NCI-H510A treated with DMSO at 0.1 percent for 48 hours (cell line): ENCODE measurements around the gene HEATR1.
"Not testable (repeated sequence)": the region's sequence is repeated elsewhere in the genome, so short reads cannot be mapped to it uniquely, and the experiment has no call there.

Experiments used
- DNase-seq: peaks from one replicate; lab custom pipeline; 2025; lab: John Stamatoyannopoulos, UW

The HEATR1 gene

DNA sequence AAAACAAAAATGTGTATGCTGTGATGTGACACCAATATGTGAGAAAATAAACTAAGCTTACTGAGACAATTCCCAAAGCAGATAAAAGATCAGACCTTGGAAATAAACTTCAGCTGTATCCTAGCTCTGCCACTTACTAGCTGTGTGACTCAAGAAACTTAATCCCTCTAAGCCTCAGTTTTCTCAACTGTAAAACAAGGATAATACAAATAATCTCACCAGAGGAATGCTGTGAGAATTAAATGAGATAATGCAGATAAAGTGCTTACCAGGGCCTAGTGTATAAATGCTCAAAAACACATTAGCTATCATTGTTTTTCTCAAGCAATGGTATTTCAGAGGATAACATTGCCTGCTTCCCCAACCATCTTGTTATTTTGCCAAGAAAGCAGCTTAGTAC lies 2.1 kb downstream of the HEATR1 start:
- DNase-seq = no peak

GRCh38 chr1:236590553-236591150 lies 13.7 kb downstream of the HEATR1 start:
- DNase-seq = no peak

DNA sequence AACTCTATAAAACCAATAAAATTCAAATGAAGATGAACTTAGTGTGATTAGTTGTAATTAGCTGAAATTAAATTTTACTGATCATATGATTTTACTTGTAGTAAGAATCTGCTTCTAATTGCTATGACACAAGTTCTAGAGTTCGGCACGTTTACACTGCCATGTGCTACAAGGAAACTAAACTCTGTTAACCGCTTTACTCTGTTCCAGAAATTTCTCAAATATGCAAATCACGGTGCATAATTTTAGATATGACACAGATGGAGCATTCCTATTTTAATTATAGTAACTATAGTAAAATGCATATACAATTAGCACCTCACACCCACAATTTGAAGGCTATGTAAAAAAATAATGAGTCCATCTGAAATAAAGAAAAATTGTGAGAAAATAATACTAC lies 14.8 kb downstream of the HEATR1 start:
- DNase-seq = no peak

DNA sequence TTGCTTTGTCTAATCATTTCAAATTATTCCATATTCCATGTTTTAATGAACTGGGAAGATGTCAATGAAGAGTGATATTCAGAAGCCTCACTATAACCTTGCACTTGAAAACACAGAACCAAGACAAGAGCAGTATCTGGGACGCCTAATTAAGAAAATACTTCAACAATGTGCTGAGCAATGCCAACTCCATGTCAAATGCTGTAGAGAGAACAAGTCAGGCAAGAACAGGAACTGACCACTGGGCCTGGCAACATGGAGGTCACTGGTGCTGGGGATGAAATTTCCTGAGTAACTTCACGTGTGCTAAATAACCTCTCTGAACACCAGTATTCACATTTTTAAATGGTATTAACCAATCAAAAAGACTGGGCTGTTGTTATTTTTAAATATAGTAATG lies 22.8 kb downstream of the HEATR1 start:
- no peak for DNase-seq

- not testable (repeated sequence) for DNase-seq
These were observed 23.9 kb downstream of the HEATR1 start for GRCh38 chr1:236580404-236580803.

DNA sequence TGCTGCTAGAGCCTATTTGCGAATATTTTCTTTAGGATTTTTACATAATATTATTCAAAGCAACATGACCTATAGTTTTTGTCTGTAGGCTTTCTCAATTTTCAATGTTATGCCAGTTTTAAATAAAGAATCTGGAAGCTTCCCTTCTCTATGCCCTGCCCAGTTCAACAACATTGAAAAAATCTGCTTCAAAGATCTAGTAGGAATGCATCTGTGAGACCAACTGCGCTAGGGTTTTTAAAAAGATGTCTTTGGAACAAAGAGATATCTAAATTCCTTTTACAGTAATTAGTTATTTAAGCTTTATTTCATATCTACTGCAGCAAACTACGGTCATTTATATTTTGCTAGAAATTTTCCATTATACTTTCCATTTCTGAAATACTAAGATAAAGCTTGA lies 25.7 kb downstream of the HEATR1 start:
- DNase-seq = no peak

DNA sequence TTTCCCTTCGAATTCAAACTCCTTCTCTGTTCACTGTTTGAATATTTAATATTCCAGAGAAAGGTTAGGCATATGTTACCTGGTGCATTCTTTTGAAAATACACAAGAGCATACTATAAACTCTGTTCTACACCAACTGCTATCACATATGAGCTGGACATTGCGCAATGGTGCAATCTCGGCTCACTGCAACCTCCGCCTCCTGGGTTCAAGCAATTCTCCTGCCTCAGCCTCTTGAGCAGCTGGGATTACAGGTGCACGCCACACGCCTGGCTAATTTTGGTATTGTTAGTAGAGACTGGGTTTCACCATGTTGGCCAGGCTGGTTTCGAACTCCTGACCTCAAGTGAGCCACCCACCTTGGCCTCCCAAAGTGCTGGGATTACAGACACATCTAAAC lies 27.3 kb downstream of the HEATR1 start:
- DNase-seq = not testable (repeated sequence)

GRCh38 chr1:236576004-236576403 lies 28.3 kb downstream of the HEATR1 start:
- DNase-seq = no peak

- no peak for DNase-seq
These were observed 28.8 kb downstream of the HEATR1 start for GRCh38 chr1:236575523-236575922.

DNA sequence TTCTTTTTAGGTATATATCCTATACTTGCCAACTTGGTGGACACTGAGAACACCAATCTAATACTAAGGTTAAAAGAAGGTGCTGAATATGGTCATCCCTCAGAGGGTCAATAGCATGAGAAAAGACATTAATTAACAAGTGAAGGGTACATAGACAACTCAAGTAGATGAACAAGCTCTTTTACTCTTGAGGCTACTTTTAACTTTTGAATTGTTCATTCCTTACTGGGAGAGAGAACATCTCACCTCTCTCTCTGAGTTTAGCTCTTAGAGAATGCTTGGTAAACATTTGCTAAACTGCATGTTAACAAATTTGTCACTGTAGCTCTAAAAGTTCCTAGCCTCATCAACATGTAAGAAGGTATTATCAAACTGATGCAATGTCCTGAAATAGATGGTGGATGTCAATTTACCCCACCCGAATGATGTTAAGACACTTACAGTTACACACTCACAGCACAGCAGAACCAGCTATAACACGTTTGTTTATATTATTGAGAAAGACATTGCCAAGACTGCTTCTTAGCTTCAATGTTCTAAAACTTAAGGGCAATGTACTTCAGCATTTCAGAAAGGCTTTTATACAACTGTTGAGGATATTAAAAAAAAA lies 35.9 kb downstream of the HEATR1 start:
- DNase-seq = no peak

DNA sequence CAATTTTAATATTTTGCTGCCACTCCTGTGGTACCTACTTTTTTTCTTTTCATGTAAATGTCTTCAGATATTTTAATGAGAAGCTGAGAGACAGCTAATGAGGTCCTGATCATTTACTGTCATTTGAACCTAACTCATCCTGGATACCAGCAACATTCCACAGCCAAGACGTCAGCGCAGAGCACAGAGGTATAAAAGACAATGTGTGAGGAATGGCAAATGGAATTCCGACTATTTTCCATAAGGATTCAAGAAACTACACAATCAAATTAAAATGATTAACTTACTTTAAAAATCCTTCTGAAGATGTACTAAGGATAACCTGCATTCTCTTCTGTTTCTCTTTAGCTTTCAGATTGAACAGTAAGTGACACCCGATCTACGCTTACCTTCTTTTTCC lies 38.8 kb downstream of the HEATR1 start:
- DNase-seq = no peak

DNA sequence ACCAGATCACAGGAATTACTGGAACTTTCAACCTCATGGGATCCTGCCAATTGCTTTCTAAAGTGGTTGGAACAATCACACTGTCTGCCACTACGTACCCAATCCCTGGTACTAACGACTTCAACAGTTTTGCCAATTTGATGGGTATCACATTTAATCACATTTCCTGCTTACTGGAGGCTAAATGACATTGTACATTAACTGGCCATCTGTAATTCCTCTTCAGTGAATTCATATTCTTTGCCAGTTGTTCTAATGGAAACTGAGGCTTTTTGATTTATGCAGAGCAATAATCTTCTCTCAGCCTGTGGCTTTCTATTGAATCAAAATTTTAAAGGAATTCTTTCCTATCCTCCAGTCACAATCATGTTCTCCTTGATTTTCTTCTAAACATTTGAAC lies 42.3 kb downstream of the HEATR1 start:
- DNase-seq = no peak

GRCh38 chr1:236560213-236560771 lies 44.0 kb downstream of the HEATR1 start:
- DNase-seq = no peak

- no peak for DNase-seq
These were observed 45.5 kb downstream of the HEATR1 start for GRCh38 chr1:236558846-236559245.

DNA sequence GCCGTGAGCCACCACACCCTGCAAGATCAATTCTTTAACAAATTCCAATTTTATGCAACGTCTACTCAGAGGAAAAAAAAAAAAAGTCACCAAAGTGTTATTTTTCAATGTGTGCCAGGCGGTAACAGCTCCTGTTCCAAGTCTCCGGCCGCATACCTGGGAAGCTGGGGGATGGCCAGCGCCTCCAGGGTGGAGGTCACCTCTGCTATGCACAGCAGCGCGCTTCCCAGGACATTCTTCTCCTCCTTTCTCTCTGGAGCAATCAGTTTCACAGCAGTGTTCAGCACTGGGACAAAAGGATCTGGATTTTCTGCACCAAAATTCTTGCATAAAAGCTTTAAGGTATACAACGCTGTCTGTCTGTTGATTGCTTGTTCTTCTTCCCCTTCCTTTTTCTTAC lies 46.2 kb downstream of the HEATR1 start:
- DNase-seq = no peak

- DNase-seq = no peak
These were observed 47.7 kb downstream of the HEATR1 start for GRCh38 chr1:236556606-236557005.

DNA sequence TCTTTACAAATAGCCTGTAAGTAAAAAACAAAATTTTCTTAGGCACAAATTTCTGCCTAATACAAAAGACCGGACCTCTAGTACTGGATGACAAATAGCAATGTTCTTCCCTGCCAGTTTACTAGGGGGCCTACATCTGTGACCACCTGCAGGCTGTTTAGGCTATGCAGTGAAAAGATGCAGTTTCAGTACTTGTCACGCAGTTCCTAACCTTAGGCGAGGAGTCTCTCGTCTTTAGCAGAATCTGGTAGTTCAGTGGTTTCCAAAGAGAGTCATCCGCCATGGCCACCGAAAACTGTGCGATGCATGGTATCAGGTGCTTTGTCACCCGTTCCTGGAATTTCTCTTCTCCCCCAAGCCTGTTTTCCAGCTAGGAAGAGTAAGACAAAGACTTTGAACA lies 50.9 kb downstream of the HEATR1 start:
- no peak for DNase-seq

DNA sequence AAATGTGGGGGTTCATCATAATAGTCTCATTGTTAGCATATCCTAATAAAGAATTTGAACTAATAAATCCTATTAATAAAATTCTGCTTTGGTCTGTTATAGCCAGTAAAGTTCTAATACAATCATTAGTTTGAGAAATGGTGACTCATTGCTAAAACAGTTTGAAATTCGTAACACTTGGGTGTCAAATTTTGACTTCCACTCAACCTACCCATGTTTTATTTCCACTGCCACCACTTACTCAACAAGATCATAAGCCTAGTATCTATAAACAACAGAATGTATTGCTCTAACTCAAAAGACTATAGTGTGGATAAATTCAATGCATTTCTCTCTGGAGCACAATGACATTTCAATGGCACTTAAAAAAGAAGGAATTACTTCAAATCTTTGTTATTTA lies 51.4 kb downstream of the HEATR1 start:
- DNase-seq = no peak

DNA sequence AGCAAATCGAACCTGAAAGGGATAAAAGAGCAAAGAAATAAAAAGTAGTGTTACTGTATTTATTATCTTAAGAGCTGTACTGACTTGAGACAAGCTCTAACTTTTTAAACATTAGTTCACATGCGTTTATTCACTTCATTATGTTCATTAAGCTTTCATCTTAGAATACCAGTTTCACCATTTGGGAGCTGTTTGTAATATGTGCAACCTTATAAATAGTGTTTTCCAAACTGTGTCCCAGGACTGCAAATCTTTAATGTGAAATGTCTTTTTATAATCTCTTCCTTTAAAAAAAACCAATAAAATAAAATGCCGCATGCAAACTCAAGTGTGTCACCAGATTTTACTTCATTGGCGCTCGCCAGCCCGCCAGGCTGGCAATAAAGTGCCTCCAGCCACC lies 52.2 kb downstream of the HEATR1 start:
- no peak for DNase-seq

- no peak for DNase-seq
These were observed 53.1 kb downstream of the HEATR1 start for GRCh38 chr1:236550961-236551851.

- DNase-seq = no peak
These were observed 55.9 kb downstream of the HEATR1 start for GRCh38 chr1:236548452-236548851.

DNA sequence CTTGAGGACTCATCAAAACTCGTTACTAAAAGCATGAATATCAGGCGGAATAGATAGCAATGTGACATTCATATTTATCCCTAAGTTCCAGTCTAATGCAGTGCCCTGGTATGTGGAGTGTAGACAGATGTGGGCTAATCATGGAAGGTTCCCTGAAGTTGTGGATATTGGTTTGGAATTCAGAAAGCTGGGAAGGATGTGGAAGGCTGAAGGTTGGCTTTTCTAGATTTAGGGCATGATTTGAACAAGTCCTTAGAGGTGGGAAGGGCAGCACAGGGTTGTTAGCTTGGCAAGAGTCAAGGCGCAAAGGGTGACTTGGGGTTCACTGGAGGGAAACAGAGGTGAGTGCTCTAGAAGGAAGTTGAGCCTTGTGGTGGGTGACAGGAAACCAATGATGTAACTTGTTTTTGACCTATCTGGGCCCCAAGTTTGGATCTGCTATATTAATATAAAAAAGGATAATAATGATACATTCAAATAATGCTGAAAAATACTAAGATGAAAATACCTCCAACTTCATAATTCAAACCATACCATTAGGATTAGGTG lies 58.6 kb downstream of the HEATR1 start:
- DNase-seq = no peak
